GM12872 (cell line): ENCODE results near the gene OR5M11.

Experiments used
- TF ChIP-seq, protein P1 (sequence below): IDR thresholded peaks from 3 replicates; pipeline ENCODE4 v1.5.1; 2011; ENCODE audit warnings: low read depth, mild to moderate bottlenecking, low read length, moderate library complexity; ENCODE audit not compliant: insufficient read depth

The OR5M11 gene

DNA sequence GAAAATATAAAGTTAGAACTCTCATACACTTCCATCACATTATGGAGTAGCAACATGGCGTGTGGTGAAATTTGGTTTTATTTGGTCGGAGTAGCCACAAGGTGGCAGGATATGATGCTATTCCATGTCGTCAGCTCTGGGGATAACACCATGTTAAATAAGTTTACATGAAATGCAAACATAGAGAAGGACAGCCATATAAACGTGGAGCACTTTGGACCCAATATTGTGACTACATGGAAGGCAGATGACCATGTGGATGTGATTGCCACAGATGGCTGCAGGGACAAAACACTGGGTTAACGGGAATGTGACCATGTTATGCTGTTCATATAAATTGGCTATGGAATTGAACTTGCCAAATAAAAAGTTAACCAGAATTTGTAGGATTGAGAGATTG is 21.0 kb downstream of the OR5M11 start:
- TF ChIP-seq, protein P1, sequence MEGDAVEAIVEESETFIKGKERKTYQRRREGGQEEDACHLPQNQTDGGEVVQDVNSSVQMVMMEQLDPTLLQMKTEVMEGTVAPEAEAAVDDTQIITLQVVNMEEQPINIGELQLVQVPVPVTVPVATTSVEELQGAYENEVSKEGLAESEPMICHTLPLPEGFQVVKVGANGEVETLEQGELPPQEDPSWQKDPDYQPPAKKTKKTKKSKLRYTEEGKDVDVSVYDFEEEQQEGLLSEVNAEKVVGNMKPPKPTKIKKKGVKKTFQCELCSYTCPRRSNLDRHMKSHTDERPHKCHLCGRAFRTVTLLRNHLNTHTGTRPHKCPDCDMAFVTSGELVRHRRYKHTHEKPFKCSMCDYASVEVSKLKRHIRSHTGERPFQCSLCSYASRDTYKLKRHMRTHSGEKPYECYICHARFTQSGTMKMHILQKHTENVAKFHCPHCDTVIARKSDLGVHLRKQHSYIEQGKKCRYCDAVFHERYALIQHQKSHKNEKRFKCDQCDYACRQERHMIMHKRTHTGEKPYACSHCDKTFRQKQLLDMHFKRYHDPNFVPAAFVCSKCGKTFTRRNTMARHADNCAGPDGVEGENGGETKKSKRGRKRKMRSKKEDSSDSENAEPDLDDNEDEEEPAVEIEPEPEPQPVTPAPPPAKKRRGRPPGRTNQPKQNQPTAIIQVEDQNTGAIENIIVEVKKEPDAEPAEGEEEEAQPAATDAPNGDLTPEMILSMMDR: no peak

DNA sequence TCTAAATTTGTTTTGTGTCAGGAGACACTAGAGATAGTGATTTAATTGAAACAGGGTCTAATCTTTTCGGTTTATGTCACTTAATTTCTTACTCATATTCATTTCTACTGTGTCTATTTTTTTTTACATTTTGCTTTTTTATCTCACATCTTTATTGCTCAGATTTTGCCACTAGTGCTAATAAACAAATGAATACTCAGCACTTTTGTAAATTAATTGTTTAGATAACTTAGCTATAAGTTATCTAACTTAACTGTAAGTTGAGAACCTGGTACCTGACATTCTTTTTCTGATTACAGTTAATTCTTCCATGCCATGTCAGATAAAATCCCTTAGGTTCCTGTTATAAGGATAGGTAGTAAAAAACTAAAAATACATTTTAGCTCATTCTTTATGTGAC is 29.8 kb downstream of the OR5M11 start:
- TF ChIP-seq, protein P1: no peak

DNA sequence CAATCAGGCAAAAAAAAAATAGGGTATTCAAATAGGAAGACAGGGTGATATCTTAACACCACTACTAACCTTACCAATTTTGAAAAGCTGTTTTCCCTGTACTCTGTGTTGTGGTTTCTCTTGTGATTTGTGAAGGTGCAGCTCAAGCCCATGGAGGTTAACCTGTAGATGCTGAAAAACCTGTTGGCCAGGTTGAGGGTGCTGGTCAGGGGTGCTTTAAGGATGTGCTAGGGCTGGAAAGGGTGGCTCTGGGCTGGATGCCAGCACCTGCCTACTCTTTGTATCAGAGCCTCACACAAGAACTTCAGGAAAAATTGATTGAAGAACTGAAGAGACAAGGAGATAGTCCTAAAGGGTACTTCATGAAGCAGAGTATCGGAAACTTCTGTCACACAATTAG is 33.6 kb downstream of the OR5M11 start:
- TF ChIP-seq, protein P1: no peak

DNA sequence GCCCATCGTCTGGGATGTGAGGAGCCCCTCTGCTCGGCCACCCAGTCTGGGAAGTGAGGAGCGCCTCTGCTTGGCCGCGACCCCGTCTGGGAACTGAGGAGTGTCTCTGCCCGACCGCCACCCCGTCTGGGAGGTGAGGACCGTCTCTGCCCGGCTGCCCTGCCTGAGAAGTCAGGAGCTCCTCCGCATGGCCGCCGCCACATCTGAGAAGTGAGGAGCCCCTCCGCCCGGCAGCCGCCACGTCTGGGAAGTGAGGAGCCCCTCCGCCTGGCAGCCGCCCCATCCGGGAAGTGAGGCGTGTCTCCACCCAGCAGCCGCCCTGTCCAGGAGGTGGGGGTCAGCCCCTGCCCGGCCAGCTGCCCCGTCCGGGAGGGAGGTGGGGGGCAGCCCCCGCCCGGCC is 46.0 kb downstream of the OR5M11 start:
- TF ChIP-seq, protein P1: no peak

DNA sequence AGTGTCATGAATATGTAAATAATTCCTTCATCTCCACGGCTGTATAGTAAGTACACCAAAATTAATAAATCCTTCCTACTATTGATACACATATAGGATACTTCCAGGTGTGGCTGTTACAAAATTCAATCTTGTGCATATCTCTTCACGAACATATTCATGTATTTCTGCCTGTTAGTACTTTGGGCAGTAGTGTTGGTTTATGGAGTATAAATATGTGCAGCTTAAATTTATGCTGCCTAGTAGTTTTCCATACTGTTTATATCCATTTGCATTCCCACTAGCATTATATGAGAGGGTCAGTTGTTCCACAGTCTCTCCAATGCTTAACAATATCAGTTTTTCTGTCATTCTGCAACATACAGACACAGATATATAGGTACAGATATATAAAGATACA is 47.9 kb downstream of the OR5M11 start:
- TF ChIP-seq, protein P1: no peak
